ENCODE measurements around the gene APCDD1.

Gene APCDD1

GRCh38 chr18:10417191-10417590, 37.2 kb upstream of the APCDD1 start:
- Histone ChIP-seq H3K9me3 (ENCODE audit: control insufficient read depth, low read length) (no peaks in the 10 kb centered on the region), H3K4me1 (ENCODE audit: control insufficient read depth, insufficient read depth, low read length, poor library complexity, severe bottlenecking) (no peaks in the 10 kb centered on the region), H3K27ac (ENCODE audit: low read depth, low read length, severe bottlenecking) (no peak overlapping the region), H3K4me3 (ENCODE audit: extremely low read depth, insufficient read depth, low read length, poor library complexity, severe bottlenecking) (no peak overlapping the region), H3K36me3 (ENCODE audit: control insufficient read depth, insufficient read depth, low read length) (no peaks in the 10 kb centered on the region)
- 100% methylated on average over 1 of the region's 3 CpGs for WGBS, 2 experiments (ENCODE audit: insufficient coverage in 2 of 2)

DNA sequence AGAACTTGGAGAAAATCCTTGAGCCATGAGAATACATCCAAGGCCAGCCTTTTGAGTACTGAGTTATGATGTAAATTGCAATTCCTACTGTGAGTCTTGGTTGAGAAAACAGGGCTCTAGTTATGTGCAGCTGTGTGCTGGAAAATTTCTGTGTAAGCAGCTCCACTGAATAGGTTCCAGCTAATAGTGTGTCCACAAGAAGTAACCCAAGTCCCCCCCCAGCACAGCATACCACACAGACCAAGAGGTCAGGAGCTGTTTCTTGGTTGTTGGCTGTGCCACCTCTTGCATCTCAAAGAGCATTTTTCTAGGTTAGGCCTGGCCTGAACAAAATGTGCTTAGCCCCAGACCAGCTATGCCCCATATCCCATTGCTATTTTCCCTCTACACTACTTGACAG, 36.8 kb upstream of the APCDD1 start:
- Histone ChIP-seq H3K27ac (ENCODE audit: low read depth, low read length, severe bottlenecking) (no peak overlapping the region), H3K9me3 (ENCODE audit: control insufficient read depth, low read length) (no peaks in the 10 kb centered on the region)

DNA sequence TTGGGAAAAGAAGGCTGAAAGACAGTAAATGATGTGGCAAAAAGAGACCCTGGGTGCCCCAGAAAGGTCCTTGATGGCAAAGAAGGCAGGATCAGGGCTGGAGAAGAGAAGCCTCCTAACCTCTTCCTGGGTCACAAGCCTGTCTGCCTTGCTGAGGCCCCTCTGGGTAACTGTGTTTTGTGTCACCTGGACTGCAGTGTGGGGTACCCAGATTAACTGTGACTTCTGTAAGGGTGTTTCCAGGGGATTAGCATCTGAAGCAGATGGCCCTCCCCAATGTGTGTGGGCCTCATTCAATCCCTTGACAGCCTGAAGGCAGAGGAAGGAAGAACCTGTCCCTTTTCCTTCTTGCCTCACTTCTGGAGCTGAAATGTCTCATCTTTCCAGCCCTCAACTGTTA, 35.6 kb upstream of the APCDD1 start:
- no peak overlapping the region for H3K27ac ChIP-seq (ENCODE audit: low read depth, low read length, severe bottlenecking)
- no peak overlapping the region for H3K4me3 ChIP-seq (ENCODE audit: extremely low read depth, insufficient read depth, low read length, poor library complexity, severe bottlenecking)
- H3K9me3 ChIP-seq (ENCODE audit: control insufficient read depth, low read length): no peaks in the 10 kb centered on the region
- H3K36me3 ChIP-seq (ENCODE audit: control insufficient read depth, insufficient read depth, low read length): no peaks in the 10 kb centered on the region
- H3K4me1 ChIP-seq (ENCODE audit: control insufficient read depth, insufficient read depth, low read length, poor library complexity, severe bottlenecking): no peaks in the 10 kb centered on the region

More for the DNA sequence above, 36.8 kb upstream of the APCDD1 start:
- Histone ChIP-seq H3K36me3 (ENCODE audit: control insufficient read depth, insufficient read depth, low read length) (no peaks in the 10 kb centered on the region), H3K4me1 (ENCODE audit: control insufficient read depth, insufficient read depth, low read length, poor library complexity, severe bottlenecking) (no peaks in the 10 kb centered on the region), H3K4me3 (ENCODE audit: extremely low read depth, insufficient read depth, low read length, poor library complexity, severe bottlenecking) (no peak overlapping the region)

DNA sequence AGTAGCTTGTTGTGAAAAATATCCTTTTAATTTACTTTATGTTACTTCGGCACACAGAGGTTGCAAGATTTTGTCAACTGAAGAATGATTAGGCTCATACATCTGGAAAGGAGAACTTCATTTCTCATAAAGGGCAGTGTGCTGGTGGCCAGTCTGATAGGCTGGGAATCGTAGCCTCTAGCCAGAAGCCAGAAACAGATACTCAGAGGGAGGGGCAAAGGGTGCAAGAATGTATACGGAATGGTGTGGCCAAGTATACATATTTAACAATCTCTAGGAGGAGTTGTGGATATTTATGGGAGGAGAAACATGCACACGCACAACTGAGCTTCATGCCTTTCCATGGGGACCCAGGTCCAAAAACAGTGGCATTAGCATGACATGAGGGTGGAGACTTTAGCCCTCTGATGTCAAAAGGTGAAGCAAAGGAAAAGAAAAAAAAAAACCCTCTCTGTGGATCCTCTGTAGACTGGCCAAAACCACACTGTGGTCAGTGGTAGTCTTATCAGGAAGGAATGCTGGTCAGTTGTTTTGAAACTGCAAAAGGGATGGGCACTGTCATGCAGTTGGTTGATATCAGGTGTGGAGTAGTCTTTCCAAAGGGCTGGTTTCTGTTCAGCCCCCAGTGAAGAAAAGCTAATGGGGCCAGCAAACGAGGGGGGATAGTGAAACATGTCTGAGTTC, 34.9 kb upstream of the APCDD1 start:
- H3K4me1 ChIP-seq (ENCODE audit: control insufficient read depth, insufficient read depth, low read length, poor library complexity, severe bottlenecking): no peaks in the 10 kb centered on the region
- 86 to 100% methylated on average over 2 to 4 of the region's 5 CpGs for WGBS, 2 experiments (ENCODE audit: insufficient coverage in 2 of 2)
- no peaks in the 10 kb centered on the region for H3K36me3 ChIP-seq (ENCODE audit: control insufficient read depth, insufficient read depth, low read length)

GRCh38 chr18:10420561-10421352, 33.7 kb upstream of the APCDD1 start:
- Histone ChIP-seq H3K4me1 (ENCODE audit: control insufficient read depth, insufficient read depth, low read length, poor library complexity, severe bottlenecking) (no peaks in the 10 kb centered on the region), H3K36me3 (ENCODE audit: control insufficient read depth, insufficient read depth, low read length) (no peaks in the 10 kb centered on the region), H3K27ac (ENCODE audit: low read depth, low read length, severe bottlenecking) (no peak overlapping the region), H3K9me3 (ENCODE audit: control insufficient read depth, low read length) (no peaks in the 10 kb centered on the region), H3K4me3 (ENCODE audit: extremely low read depth, insufficient read depth, low read length, poor library complexity, severe bottlenecking) (no peak overlapping the region)
- 90 to 97% methylated on average over 1 to 3 of the region's 5 CpGs for WGBS, 2 experiments (ENCODE audit: insufficient coverage in 2 of 2)

More for the DNA sequence above, 34.9 kb upstream of the APCDD1 start:
- H3K9me3 ChIP-seq (ENCODE audit: control insufficient read depth, low read length): no peaks in the 10 kb centered on the region
- no peak overlapping the region for H3K27ac ChIP-seq (ENCODE audit: low read depth, low read length, severe bottlenecking)
- H3K4me3 ChIP-seq (ENCODE audit: extremely low read depth, insufficient read depth, low read length, poor library complexity, severe bottlenecking): no peak overlapping the region

DNA sequence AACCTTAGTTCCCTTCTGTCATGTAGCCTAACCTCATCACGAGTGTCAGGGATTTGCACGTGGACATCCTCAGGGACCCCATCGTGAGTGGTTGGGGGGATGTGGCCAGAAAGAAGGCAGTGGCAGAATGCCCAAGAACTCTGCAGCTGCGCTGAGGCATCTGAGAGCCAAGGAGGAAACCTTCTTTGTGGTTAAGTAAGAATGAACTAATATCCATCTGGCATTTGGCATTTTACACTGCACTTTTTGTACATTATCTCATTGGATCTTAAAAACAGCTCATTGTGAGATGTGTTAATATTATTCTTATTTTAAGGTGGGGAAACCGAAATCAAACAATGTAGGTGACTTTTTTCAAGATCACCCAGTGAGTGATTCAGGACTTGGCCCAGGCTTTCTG, 32.6 kb upstream of the APCDD1 start:
- Histone ChIP-seq H3K9me3 (ENCODE audit: control insufficient read depth, low read length) (no peaks in the 10 kb centered on the region), H3K36me3 (ENCODE audit: control insufficient read depth, insufficient read depth, low read length) (no peaks in the 10 kb centered on the region), H3K27ac (ENCODE audit: low read depth, low read length, severe bottlenecking) (no peak overlapping the region), H3K4me1 (ENCODE audit: control insufficient read depth, insufficient read depth, low read length, poor library complexity, severe bottlenecking) (no peaks in the 10 kb centered on the region), H3K4me3 (ENCODE audit: extremely low read depth, insufficient read depth, low read length, poor library complexity, severe bottlenecking) (no peak overlapping the region)
- 92 to 96% methylated on average over 4 of the region's 5 CpGs for WGBS, 2 experiments (ENCODE audit: insufficient coverage in 2 of 2)

DNA sequence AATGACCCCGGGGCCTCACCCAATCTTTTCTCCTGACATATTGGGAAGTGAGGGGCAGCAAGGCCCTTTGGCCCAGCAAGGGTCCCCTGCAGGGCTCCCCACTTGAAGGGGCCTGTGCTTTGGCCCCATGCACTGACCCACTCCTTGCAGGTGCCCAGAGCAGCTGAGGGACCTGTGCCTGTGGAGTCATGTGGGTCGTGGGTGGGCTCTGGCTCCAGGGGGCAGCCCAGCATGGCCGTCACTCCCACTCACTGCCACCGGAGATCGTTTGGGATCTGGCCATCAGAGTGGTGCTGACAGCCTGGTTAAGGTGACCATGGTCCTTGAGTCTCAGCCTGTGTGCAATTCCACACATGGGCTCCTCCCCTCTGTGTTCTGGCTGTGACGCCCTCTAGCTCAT, 31.7 kb upstream of the APCDD1 start:
- no peaks in the 10 kb centered on the region for H3K4me1 ChIP-seq (ENCODE audit: control insufficient read depth, insufficient read depth, low read length, poor library complexity, severe bottlenecking)
- H3K4me3 ChIP-seq (ENCODE audit: extremely low read depth, insufficient read depth, low read length, poor library complexity, severe bottlenecking): no peak overlapping the region
- no peak overlapping the region for H3K27ac ChIP-seq (ENCODE audit: low read depth, low read length, severe bottlenecking)
- 82 to 88% methylated on average over 3 to 6 of the region's 6 CpGs for WGBS, 2 experiments (ENCODE audit: insufficient coverage in 2 of 2)
- H3K36me3 ChIP-seq (ENCODE audit: control insufficient read depth, insufficient read depth, low read length): no peaks in the 10 kb centered on the region
- no peaks in the 10 kb centered on the region for H3K9me3 ChIP-seq (ENCODE audit: control insufficient read depth, low read length)

DNA sequence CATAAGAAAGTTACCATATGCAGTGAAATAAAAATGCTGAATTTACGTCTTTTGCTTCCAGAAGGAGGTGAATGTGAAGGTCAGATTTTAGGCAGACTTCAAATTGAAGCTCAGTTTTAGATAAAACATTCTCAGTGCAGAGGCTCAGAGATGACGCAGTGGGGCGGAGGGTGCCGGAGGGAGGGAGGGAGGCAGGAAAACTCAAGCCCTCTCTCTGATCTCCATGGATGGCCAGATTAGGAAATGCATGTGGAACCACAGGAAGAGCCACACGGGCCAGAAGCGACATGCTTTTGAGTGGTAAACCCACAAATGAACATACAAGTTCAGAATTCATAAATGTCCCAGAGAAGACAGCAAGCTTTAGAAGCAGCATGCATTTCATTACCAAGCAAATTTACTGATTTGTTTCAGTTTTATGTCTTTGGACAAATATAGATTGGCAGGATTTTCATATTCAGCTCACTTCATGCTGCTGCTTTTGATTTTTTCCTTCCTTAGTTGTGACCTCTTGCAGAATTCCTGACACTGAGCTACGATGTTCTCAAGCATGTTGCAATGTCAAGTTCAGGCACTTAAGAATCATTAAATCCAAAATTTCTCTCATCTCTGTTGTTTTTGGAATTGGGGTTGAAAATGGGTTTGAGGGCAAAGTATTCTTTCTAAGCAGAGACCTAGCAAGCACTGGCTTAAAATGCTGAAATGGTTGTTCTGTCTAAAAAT, 29.7 kb upstream of the APCDD1 start:
- no peak overlapping the region for H3K4me3 ChIP-seq (ENCODE audit: extremely low read depth, insufficient read depth, low read length, poor library complexity, severe bottlenecking)
- H3K9me3 ChIP-seq (ENCODE audit: control insufficient read depth, low read length): no peaks in the 10 kb centered on the region
- 90 to 94% methylated on average over 4 to 6 of the region's 7 CpGs for WGBS, 2 experiments (ENCODE audit: insufficient coverage in 2 of 2)
- H3K36me3 ChIP-seq (ENCODE audit: control insufficient read depth, insufficient read depth, low read length): no peaks in the 10 kb centered on the region
- H3K4me1 ChIP-seq (ENCODE audit: control insufficient read depth, insufficient read depth, low read length, poor library complexity, severe bottlenecking): no peaks in the 10 kb centered on the region
- no peak overlapping the region for H3K27ac ChIP-seq (ENCODE audit: low read depth, low read length, severe bottlenecking)

GRCh38 chr18:10430677-10431076, 23.8 kb upstream of the APCDD1 start:
- no peaks in the 10 kb centered on the region for H3K9me3 ChIP-seq (ENCODE audit: control insufficient read depth, low read length)
- H3K4me1 ChIP-seq (ENCODE audit: control insufficient read depth, insufficient read depth, low read length, poor library complexity, severe bottlenecking): no peaks in the 10 kb centered on the region
- no peak overlapping the region for H3K4me3 ChIP-seq (ENCODE audit: extremely low read depth, insufficient read depth, low read length, poor library complexity, severe bottlenecking)
- no peaks in the 10 kb centered on the region for H3K36me3 ChIP-seq (ENCODE audit: control insufficient read depth, insufficient read depth, low read length)
- 68 to 70% methylated on average over 2 to 4 of the region's 4 CpGs for WGBS, 2 experiments (ENCODE audit: insufficient coverage in 2 of 2)
- no peak overlapping the region for H3K27ac ChIP-seq (ENCODE audit: low read depth, low read length, severe bottlenecking)

DNA sequence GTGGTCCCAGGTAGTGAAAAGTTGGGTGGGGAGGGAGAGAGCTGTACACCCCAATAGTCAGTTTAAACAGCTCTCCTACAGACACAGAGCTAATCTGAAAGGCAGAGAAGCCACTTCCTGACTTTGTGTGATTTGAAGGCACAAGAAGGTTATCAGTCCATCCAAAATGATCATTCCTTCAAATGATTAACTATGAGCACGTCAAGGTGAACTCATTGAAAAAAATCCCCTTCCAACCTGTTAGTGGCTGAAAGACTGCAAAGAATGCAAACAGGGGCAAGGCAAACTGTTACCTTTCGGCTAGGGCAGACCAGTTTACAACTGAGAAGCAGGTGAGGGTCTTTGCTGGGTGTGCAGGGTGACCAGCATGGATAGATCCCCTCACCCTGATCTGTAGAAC, 22.8 kb upstream of the APCDD1 start:
- Histone ChIP-seq H3K4me1 (ENCODE audit: control insufficient read depth, insufficient read depth, low read length, poor library complexity, severe bottlenecking) (no peaks in the 10 kb centered on the region), H3K36me3 (ENCODE audit: control insufficient read depth, insufficient read depth, low read length) (no peaks in the 10 kb centered on the region), H3K27ac (ENCODE audit: low read depth, low read length, severe bottlenecking) (no peak overlapping the region), H3K4me3 (ENCODE audit: extremely low read depth, insufficient read depth, low read length, poor library complexity, severe bottlenecking) (no peak overlapping the region), H3K9me3 (ENCODE audit: control insufficient read depth, low read length) (no peaks in the 10 kb centered on the region)
- 95 to 100% methylated on average over 1 to 2 of the region's 2 CpGs for whole genome bisulfite sequencing, 2 experiments (ENCODE audit: insufficient coverage in 2 of 2)

- WGBS, 2 experiments (ENCODE audit: insufficient coverage in 2 of 2): 91 to 92% methylated on average over 5 of the region's 7 CpGs
- no peaks in the 10 kb centered on the region for H3K4me1 ChIP-seq (ENCODE audit: control insufficient read depth, insufficient read depth, low read length, poor library complexity, severe bottlenecking)
- no peaks in the 10 kb centered on the region for H3K36me3 ChIP-seq (ENCODE audit: control insufficient read depth, insufficient read depth, low read length)
- no peaks in the 10 kb centered on the region for H3K9me3 ChIP-seq (ENCODE audit: control insufficient read depth, low read length)
- H3K27ac ChIP-seq (ENCODE audit: low read depth, low read length, severe bottlenecking): no peak overlapping the region
- no peak overlapping the region for H3K4me3 ChIP-seq (ENCODE audit: extremely low read depth, insufficient read depth, low read length, poor library complexity, severe bottlenecking)
Observed at GRCh38 chr18:10432781-10433180, 21.7 kb upstream of the APCDD1 start.

All from mesodermal cell (in vitro differentiated cells).